ENCODE measurements around the gene ATXN7L1.
"Not testable (repeated sequence)": the region's sequence is repeated elsewhere in the genome, so short reads cannot be mapped to it uniquely, and the experiment has no call there.

ATXN7L1 gene

DNA sequence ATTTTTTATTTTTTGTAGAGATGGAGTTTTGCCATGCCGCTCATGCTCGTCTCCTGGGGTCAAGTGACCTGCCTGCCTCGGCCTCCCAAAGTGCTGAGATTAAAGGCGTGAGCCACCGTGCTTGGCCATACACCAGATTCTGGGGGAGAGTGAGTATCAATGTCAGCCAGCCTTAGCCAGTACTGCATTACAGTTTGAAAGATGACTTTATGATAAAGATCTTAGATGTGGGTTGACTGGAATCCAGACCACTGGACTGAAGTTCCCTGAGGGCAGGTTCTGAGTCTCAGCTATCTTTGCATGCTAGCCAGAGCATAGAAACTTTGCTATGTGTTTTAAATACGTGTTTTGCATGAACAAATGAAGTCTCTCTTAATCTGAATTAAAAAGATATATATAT lies 177.9 kb downstream of the ATXN7L1 start:
- no peak for TF ChIP-seq CTCF (IDR thresholded peaks at IDR 0.05)

DNA sequence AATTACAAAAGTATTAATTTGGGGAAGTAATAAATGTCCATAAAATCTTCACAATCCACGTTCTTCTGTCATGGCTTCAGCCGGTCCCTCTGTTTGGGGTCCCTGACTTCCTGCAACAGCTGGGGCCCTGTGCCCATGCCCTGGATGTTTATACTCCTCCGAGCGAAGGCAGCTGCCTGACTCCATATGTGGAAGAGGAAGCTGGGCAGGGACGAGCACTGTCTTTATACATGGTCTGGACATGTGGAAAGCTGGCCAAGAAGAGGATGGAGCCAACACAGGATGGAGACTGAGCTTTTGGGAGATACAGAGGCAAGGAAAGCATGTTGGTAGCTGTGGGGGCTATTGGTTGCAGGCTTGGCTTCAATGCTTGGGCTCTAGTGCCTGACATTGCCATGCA lies 178.6 kb downstream of the ATXN7L1 start:
- Histone ChIP-seq H3K36me3 (ENCODE audit: control insufficient read depth, insufficient read depth, low read length) (no peaks in the 10 kb centered on the region), H3K27me3 (ENCODE audit: control insufficient read depth, insufficient read depth, low read length) (no peaks in the 10 kb centered on the region), H3K4me3 (ENCODE audit: low read depth, low read length) (no peak overlapping the region), H3K4me1 (peaks cover 9% of the 10 kb centered on the region), H3K79me2 (no peaks in the 10 kb centered on the region), H3K4me2 (ENCODE audit: low read length) (no peak overlapping the region), H2AFZ (no peak overlapping the region), H3K9ac (no peak overlapping the region), H3K9me3 (ENCODE audit: control insufficient read depth, low read length) (no peaks in the 10 kb centered on the region), H3K27ac (no peak overlapping the region)
- TF ChIP-seq CTCF (IDR thresholded peaks at IDR 0.05): no peak

More for the DNA sequence above, 177.9 kb downstream of the ATXN7L1 start:
- no peak overlapping the region for H3K27ac ChIP-seq
- no peak overlapping the region for H3K4me3 ChIP-seq (ENCODE audit: low read depth, low read length)
- no peak overlapping the region for H3K4me2 ChIP-seq (ENCODE audit: low read length)
- H3K9ac ChIP-seq: no peak overlapping the region
- no peaks in the 10 kb centered on the region for H3K9me3 ChIP-seq (ENCODE audit: control insufficient read depth, low read length)
- H3K36me3 ChIP-seq (ENCODE audit: control insufficient read depth, insufficient read depth, low read length): no peaks in the 10 kb centered on the region
- H3K27me3 ChIP-seq (ENCODE audit: control insufficient read depth, insufficient read depth, low read length): no peaks in the 10 kb centered on the region
- no peak overlapping the region for H2AFZ ChIP-seq
- no peaks in the 10 kb centered on the region for H3K79me2 ChIP-seq
- H3K4me1 ChIP-seq: peaks cover 9% of the 10 kb centered on the region

GRCh38 chr7:105697169-105697568 lies 179.2 kb downstream of the ATXN7L1 start:
- H3K79me2 ChIP-seq; H3K27me3 ChIP-seq (ENCODE audit: control insufficient read depth, insufficient read depth, low read length); H3K4me3 ChIP-seq (ENCODE audit: low read depth, low read length); H3K9ac ChIP-seq; H3K27ac ChIP-seq; H3K36me3 ChIP-seq (ENCODE audit: control insufficient read depth, insufficient read depth, low read length); H2AFZ ChIP-seq; H3K4me2 ChIP-seq (ENCODE audit: low read length); H3K9me3 ChIP-seq (ENCODE audit: control insufficient read depth, low read length); H3K4me1 ChIP-seq: not testable (repeated sequence)

- Histone ChIP-seq H3K4me2 (ENCODE audit: low read length) (no peak overlapping the region), H3K9ac (no peak overlapping the region), H3K27me3 (ENCODE audit: control insufficient read depth, insufficient read depth, low read length) (no peaks in the 10 kb centered on the region), H3K9me3 (ENCODE audit: control insufficient read depth, low read length) (no peaks in the 10 kb centered on the region), H3K4me1 (peaks cover 7% of the 10 kb centered on the region), H2AFZ (no peak overlapping the region), H3K4me3 (ENCODE audit: low read depth, low read length) (no peak overlapping the region), H3K27ac (no peak overlapping the region), H3K79me2 (no peaks in the 10 kb centered on the region), H3K36me3 (ENCODE audit: control insufficient read depth, insufficient read depth, low read length) (no peaks in the 10 kb centered on the region)
- TF ChIP-seq CTCF (IDR thresholded peaks at IDR 0.05): no peak
Measured at GRCh38 chr7:105693576-105693975, 182.8 kb downstream of the ATXN7L1 start.

DNA sequence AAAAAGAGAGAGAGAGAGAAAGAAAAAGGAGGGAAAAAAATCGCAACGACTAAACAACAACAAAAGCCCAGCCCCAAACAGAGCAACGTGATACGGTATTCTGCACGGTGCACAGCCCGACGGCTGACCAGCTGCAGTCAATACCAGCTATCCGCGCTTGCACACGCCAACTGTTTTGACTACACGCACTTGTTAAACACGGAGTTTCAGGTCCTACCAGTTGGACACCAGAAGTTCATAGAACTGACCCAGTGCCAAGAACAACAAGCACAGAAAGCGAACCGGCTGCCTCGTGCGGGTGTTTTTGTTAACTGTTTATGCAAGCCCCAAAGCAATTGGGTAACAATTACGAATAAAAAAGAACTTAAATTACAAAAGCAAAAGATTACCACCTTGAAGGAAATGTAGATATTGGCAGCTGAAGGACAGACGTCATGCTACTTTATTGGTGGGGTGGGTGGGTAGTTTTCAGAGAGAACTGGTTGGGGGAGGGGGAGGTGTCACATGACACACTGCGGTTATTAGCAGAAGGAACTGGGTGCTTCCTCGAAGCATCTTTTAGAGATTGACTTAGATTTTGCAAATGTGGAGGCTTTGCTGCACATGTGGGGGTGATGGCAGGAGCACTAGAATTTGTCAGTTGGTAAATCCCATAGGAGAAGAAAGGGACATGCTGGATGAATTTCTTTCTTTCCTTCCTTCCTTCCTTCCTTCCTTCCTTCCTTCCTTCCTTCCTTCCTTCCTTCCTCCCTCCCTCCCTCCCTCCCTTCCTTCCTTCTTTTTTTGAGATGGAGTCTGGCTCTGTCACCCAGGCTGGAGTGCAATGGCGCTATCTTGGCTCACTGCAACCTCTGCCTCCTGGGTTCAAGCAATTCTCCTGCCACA lies 184.5 kb downstream of the ATXN7L1 start:
- peaks cover 7% of the 10 kb centered on the region for H3K4me1 ChIP-seq
- peak overlapping the region; percentile 74 for H2AFZ ChIP-seq
- peak overlapping the region; percentile 56 for H3K4me3 ChIP-seq (ENCODE audit: low read depth, low read length)
- peak overlapping the region; percentile 73 for H3K4me2 ChIP-seq (ENCODE audit: low read length)
- H3K9ac ChIP-seq: no peak overlapping the region
- peak overlapping the region; percentile 40 for H3K27ac ChIP-seq
- H3K36me3 ChIP-seq (ENCODE audit: control insufficient read depth, insufficient read depth, low read length): no peaks in the 10 kb centered on the region
- no peaks in the 10 kb centered on the region for H3K79me2 ChIP-seq
- no peaks in the 10 kb centered on the region for H3K9me3 ChIP-seq (ENCODE audit: control insufficient read depth, low read length)
- TF ChIP-seq CTCF (IDR thresholded peaks at IDR 0.05): no peak
- no peaks in the 10 kb centered on the region for H3K27me3 ChIP-seq (ENCODE audit: control insufficient read depth, insufficient read depth, low read length)
